GM18870 (cell line): ENCODE data around the gene ENGASE.

ENCODE experiments used
- ATAC-seq: cut with Tn5 transposase; IDR thresholded peaks from one replicate; pipeline ENCODE4 v1.9.1; 2021; ENCODE audit warnings: moderate library complexity; ENCODE audit not compliant: unreplicated experiment

ENGASE gene

GRCh38 chr17:79079421-79080200 is 5.0 kb downstream of the ENGASE start:
- ATAC-seq = no peak

GRCh38 chr17:79080349-79080748 is 5.7 kb downstream of the ENGASE start:
- ATAC-seq = no peak

GRCh38 chr17:79080761-79081290 is 6.2 kb downstream of the ENGASE start:
- no peak for ATAC-seq

GRCh38 chr17:79081571-79082276 is 7.1 kb downstream of the ENGASE start:
- ATAC-seq = no peak

GRCh38 chr17:79082311-79083190 is 7.9 kb downstream of the ENGASE start:
- no peak for ATAC-seq

- ATAC-seq = no peak
These were observed 8.8 kb downstream of the ENGASE start for GRCh38 chr17:79083191-79083971.

- no peak for ATAC-seq
These were observed 9.9 kb downstream of the ENGASE start for GRCh38 chr17:79084291-79085153.

- ATAC-seq = no peak
These were observed 10.7 kb downstream of the ENGASE start for GRCh38 chr17:79085154-79085920.

- ATAC-seq = no peak
These were observed 11.4 kb downstream of the ENGASE start for GRCh38 chr17:79085921-79086551.

GRCh38 chr17:79086609-79087427 is 12.2 kb downstream of the ENGASE start:
- ATAC-seq = no peak

- ATAC-seq = no peak
These were observed 13.0 kb downstream of the ENGASE start for GRCh38 chr17:79087428-79088143.

GRCh38 chr17:79088247-79088996 is 13.8 kb downstream of the ENGASE start:
- no peak for ATAC-seq

- ATAC-seq = no peak
These were observed 14.3 kb downstream of the ENGASE start for GRCh38 chr17:79088997-79089328.

GRCh38 chr17:79089720-79090442 is 15.3 kb downstream of the ENGASE start:
- no peak for ATAC-seq

- no peak for ATAC-seq
These were observed 16.0 kb downstream of the ENGASE start for GRCh38 chr17:79090443-79091225.
